Neural progenitor cell (in vitro differentiated cells): Measurements from ENCODE around the gene RPL27. TPM values are rescaled to one million over a fixed set of nuclear protein-coding genes. Genes with fewer than 3 reads are reported as not detected.

Experiments
- DNase-seq: peaks from one replicate; pipeline ENCODE4 v3.0.0-alpha.2; 2016; ENCODE audit warnings: low spot score
- H2AFZ ChIP-seq: fragments of 200-600 bp; sonication (generic); replicated peaks from 2 replicates; pipeline ENCODE4 v1.6.1; 2016; ENCODE audit warnings: antibody characterized with exemption
- H3F3A ChIP-seq: fragments of 200-600 bp; sonication (generic); 2 replicates; pipeline ENCODE4 v1.6.1; 2016; ENCODE audit warnings: antibody characterized with exemption, low read depth
- H3K27ac ChIP-seq: fragments of 200-600 bp; sonication (generic); 2 replicates; pipeline ENCODE4 v1.5.1; 2016; ENCODE audit warnings: mild to moderate bottlenecking
- H3K27me3 ChIP-seq: fragments of 200-600 bp; sonication (generic); 2 replicates; pipeline ENCODE4 v1.6.1; 2016; ENCODE audit warnings: mild to moderate bottlenecking, moderate library complexity
- H3K36me3 ChIP-seq: fragments of 200-600 bp; sonication (generic); 2 replicates; pipeline ENCODE4 v1.5.1; 2016
- H3K4me1 ChIP-seq: fragments of 200-600 bp; sonication (generic); 2 replicates; pipeline ENCODE4 v1.6.1; 2016; ENCODE audit warnings: mixed run types
- H3K4me2 ChIP-seq: fragments of 200-600 bp; sonication (generic); 2 replicates; pipeline ENCODE4 v1.6.1; 2016
- H3K4me3 ChIP-seq: fragments of 200-600 bp; sonication (generic); 2 replicates; pipeline ENCODE4 v1.5.1; 2016
- H3K79me2 ChIP-seq: fragments of 200-600 bp; sonication (generic); 2 replicates; pipeline ENCODE4 v1.6.1; 2016; ENCODE audit warnings: low read depth
- H3K9ac ChIP-seq: fragments of 200-600 bp; sonication (generic); 2 replicates; pipeline ENCODE4 v1.6.1; 2016
- H3K9me3 ChIP-seq: fragments of 200-600 bp; sonication (generic); 2 replicates; pipeline ENCODE4 v1.5.1; 2016; ENCODE audit warnings: low read depth
- H4K20me1 ChIP-seq: fragments of 200-600 bp; sonication (generic); 2 replicates; pipeline ENCODE4 v1.6.1; 2016; ENCODE audit warnings: low read depth
- H3K27ac Mint-ChIP-seq: 3 replicates; pipeline ENCODE4 v1.8.0; 2021; ENCODE audit warnings: mixed read lengths
- H3K27me3 Mint-ChIP-seq: 2 replicates; pipeline ENCODE4 v1.8.0; 2022; ENCODE audit warnings: low read depth, mild to moderate bottlenecking, inconsistent platforms, moderate library complexity, mixed read lengths; ENCODE audit not compliant: insufficient read depth
- H3K36me3 Mint-ChIP-seq: 3 replicates; pipeline ENCODE4 v1.8.0; 2021; ENCODE audit warnings: mixed read lengths
- H3K4me1 Mint-ChIP-seq: 3 replicates; pipeline ENCODE4 v1.8.0; 2021; ENCODE audit warnings: mixed read lengths
- H3K4me3 Mint-ChIP-seq: 3 replicates; pipeline ENCODE4 v1.8.0; 2021; ENCODE audit warnings: mild to moderate bottlenecking, moderate library complexity, mixed read lengths
- H3K9me3 Mint-ChIP-seq: 3 replicates; pipeline ENCODE4 v1.8.0; 2020; ENCODE audit warnings: mixed read lengths
- CTCF ChIP-seq: fragments of 200-600 bp; sonication (generic); IDR thresholded peaks from 2 replicates; pipeline ENCODE4 v1.5.1; 2017; ENCODE audit warnings: antibody characterized with exemption, mild to moderate bottlenecking
- EZH2 ChIP-seq: fragments of 200-600 bp; sonication (generic); IDR thresholded peaks from 2 replicates; pipeline ENCODE4 v1.6.1; 2017; ENCODE audit warnings: antibody characterized with exemption, mild to moderate bottlenecking, moderate library complexity
- EZH2phosphoT487 ChIP-seq: fragments of 200-600 bp; sonication (generic); IDR thresholded peaks from 2 replicates; pipeline ENCODE4 v1.6.1; 2017; ENCODE audit warnings: antibody characterized with exemption
- total RNA-seq: library from RNA; depleted of rRNA; stranded (reverse); fragments of >200 nt; gene quantifications from 2 replicates; pipeline ENCODE4 v1.2.3, GENCODE V29; 2015; ENCODE audit warnings: low replicate concordance

The RPL27 gene
- total RNA-seq, 1 donor from 2014 or later: 1,934 TPM

- Mint-ChIP-seq H3K27ac (peak overlapping the region; percentile 65), H3K9me3 (no peaks in the 10 kb centered on the region), H3K36me3 (peaks cover 5% of the 10 kb centered on the region), H3K27me3 (peaks cover 5% of the 10 kb centered on the region), H3K4me3 (no peak overlapping the region), H3K4me1 (peaks cover 43% of the 10 kb centered on the region)
- TF ChIP-seq EZH2phosphoT487 (no peak), CTCF (no peak), EZH2 (no peak)
- Histone ChIP-seq H3K9ac (no peak overlapping the region), H3K4me3 (no peak overlapping the region), H3K36me3 (no peaks in the 10 kb centered on the region), H2AFZ (no peak overlapping the region), H3K79me2 (no peaks in the 10 kb centered on the region), H3K4me2 (peak overlapping the region; percentile 15), H3K27ac (peak overlapping the region; percentile 64), H3K4me1 (peaks cover 49% of the 10 kb centered on the region), H3F3A (peaks cover 77% of the 10 kb centered on the region), H4K20me1 (no peaks in the 10 kb centered on the region), H3K9me3 (no peaks in the 10 kb centered on the region), H3K27me3 (no peaks in the 10 kb centered on the region)
- no peak for DNase-seq
Measured at GRCh38 chr17:43040655-43041054, 42.4 kb downstream of the RPL27 start.

GRCh38 chr17:43042025-43042628 lies 43.9 kb downstream of the RPL27 start:
- peaks cover 37% of the 10 kb centered on the region for H3K4me1 ChIP-seq
- H3K36me3 ChIP-seq: peaks cover 4% of the 10 kb centered on the region
- H3K27ac ChIP-seq: peak overlapping the region; percentile 71
- DNase-seq: peak; percentile 34
- no peaks in the 10 kb centered on the region for H3K79me2 ChIP-seq
- no peaks in the 10 kb centered on the region for H3K9me3 Mint-ChIP-seq
- peak overlapping the region; percentile 46 for H3K4me2 ChIP-seq
- peak overlapping the region; percentile 75 for H3K27ac Mint-ChIP-seq
- peaks cover 34% of the 10 kb centered on the region for H3K4me1 Mint-ChIP-seq
- H3F3A ChIP-seq: peaks cover 62% of the 10 kb centered on the region
- H3K27me3 Mint-ChIP-seq: peaks cover 5% of the 10 kb centered on the region
- no peak overlapping the region for H3K4me3 ChIP-seq
- H2AFZ ChIP-seq: no peak overlapping the region
- H3K27me3 ChIP-seq: no peaks in the 10 kb centered on the region
- TF ChIP-seq CTCF (no peak), EZH2phosphoT487 (no peak), EZH2 (no peak)
- H3K4me3 Mint-ChIP-seq: no peak overlapping the region
- no peaks in the 10 kb centered on the region for H4K20me1 ChIP-seq
- no peaks in the 10 kb centered on the region for H3K9me3 ChIP-seq
- peaks cover 7% of the 10 kb centered on the region for H3K36me3 Mint-ChIP-seq
- no peak overlapping the region for H3K9ac ChIP-seq

GRCh38 chr17:43043307-43043706 lies 45.1 kb downstream of the RPL27 start:
- Mint-ChIP-seq H3K27me3 (peaks cover 9% of the 10 kb centered on the region), H3K4me1 (peaks cover 25% of the 10 kb centered on the region), H3K4me3 (no peak overlapping the region), H3K27ac (no peak overlapping the region), H3K9me3 (no peaks in the 10 kb centered on the region), H3K36me3 (peaks cover 10% of the 10 kb centered on the region)
- no peak overlapping the region for H3K27ac ChIP-seq
- H3K9me3 ChIP-seq: no peaks in the 10 kb centered on the region
- H3K79me2 ChIP-seq: no peaks in the 10 kb centered on the region
- DNase-seq: no peak
- H3K9ac ChIP-seq: no peak overlapping the region
- H3F3A ChIP-seq: peaks cover 50% of the 10 kb centered on the region
- no peaks in the 10 kb centered on the region for H4K20me1 ChIP-seq
- H3K27me3 ChIP-seq: no peaks in the 10 kb centered on the region
- no peak overlapping the region for H3K4me2 ChIP-seq
- TF ChIP-seq EZH2phosphoT487 (no peak), EZH2 (no peak), CTCF (no peak)
- peaks cover 29% of the 10 kb centered on the region for H3K4me1 ChIP-seq
- no peak overlapping the region for H3K4me3 ChIP-seq
- no peak overlapping the region for H2AFZ ChIP-seq
- H3K36me3 ChIP-seq: peaks cover 5% of the 10 kb centered on the region
